Astrocyte (in vitro differentiated cells and primary cell): ENCODE results near the gene ZNF469.

Experiments used
- CTCF ChIP-seq: IDR thresholded peaks from 2 replicates; pipeline ENCODE4 v1.5.1; 2011; ENCODE audit warnings: low read depth, mild to moderate bottlenecking, inconsistent platforms, low read length, moderate library complexity; ENCODE audit not compliant: insufficient read depth
- EZH2 ChIP-seq: IDR thresholded peaks from 2 replicates; pipeline ENCODE4 v1.6.1; 2012; ENCODE audit warnings: mild to moderate bottlenecking, low read length, inconsistent platforms; ENCODE audit not compliant: insufficient read depth

GRCh38 chr16:88384222-88385111 is 1.7 kb downstream of the ZNF469 start:
- TF ChIP-seq CTCF (no peak), EZH2 (no peak)
